ENCODE data around the gene IRAK2. TPM values are rescaled to one million over a fixed set of nuclear protein-coding genes. Genes with fewer than 3 reads are reported as not detected.
A peak's percentile ranks its signal among the peaks of the same experiment; 100 is the strongest.

The IRAK2 gene
- total RNA-seq, 6 experiments from 2014 or later, result 4.2 to 16.0 (median 8.4) TPM

DNA sequence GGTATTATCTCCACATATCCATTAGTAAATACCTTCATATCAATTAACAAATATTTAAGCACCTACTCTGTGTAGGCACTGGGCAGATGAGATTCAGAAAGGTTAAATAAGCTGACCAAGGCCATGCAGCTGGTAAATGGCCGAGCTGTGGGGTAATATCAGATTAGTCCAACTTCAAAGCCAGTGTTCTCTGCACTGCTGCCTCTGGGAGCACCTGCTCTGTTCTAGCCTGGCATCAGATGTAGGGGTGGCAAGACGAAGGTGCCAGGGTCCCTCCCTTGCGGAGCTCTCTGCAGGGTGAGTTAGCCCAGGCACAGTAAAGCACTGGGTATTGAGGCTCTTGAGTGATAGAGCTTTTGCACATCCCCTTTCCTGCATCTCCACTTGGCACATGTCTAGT lies 89.0 kb downstream of the IRAK2 start:
- Histone ChIP-seq H3K4me3 (no peak overlapping the region), H3K27ac (no peak overlapping the region), H3K27me3 (no peaks in the 10 kb centered on the region), H3K36me3 (peaks cover 0 to 4% (median 2%) of the 10 kb centered on the region in 4 donors), H3K9me3 (no peaks in the 10 kb centered on the region), H3K4me1 (peaks cover 0 to 28% (median 4%) of the 10 kb centered on the region in 4 donors)
- intact Hi-C loops (cut with DNase I), result no loop called here
- ATAC-seq, result peak in 3 of 4 donors; percentile 45 to 85 (median 52)
- DNase-seq, result peak in 1 of 3 donors; percentile 65
- WGBS (ENCODE audit: insufficient coverage, low coverage, low lambda C conversion rate, missing lambda C conversion rate), result 33% methylated on average over 1 of the region's 3 CpGs
- TF ChIP-seq, protein P1, sequence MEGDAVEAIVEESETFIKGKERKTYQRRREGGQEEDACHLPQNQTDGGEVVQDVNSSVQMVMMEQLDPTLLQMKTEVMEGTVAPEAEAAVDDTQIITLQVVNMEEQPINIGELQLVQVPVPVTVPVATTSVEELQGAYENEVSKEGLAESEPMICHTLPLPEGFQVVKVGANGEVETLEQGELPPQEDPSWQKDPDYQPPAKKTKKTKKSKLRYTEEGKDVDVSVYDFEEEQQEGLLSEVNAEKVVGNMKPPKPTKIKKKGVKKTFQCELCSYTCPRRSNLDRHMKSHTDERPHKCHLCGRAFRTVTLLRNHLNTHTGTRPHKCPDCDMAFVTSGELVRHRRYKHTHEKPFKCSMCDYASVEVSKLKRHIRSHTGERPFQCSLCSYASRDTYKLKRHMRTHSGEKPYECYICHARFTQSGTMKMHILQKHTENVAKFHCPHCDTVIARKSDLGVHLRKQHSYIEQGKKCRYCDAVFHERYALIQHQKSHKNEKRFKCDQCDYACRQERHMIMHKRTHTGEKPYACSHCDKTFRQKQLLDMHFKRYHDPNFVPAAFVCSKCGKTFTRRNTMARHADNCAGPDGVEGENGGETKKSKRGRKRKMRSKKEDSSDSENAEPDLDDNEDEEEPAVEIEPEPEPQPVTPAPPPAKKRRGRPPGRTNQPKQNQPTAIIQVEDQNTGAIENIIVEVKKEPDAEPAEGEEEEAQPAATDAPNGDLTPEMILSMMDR (IDR thresholded peaks at IDR 0.05), result no peak
- TF ChIP-seq POLR2A (IDR thresholded peaks at IDR 0.05), result no peak

DNA sequence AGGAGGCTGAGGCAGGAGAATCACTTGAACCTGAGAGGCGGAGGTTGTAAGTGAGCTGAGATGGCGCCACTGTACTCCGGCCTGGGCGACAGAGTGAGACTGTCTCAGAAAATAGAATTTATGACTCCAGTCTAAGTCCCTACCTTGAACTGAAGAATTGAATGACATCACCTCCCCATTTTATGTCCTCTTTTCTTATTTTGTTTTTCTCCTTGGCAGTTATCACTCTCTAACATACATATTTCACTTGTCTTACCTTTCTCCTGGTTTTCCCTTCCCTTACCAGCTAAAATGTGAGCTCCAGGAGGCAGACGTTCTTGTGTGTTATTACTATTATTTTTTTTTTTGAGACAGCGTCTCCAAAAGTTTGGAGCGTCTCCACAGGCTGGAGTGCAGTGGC lies 91.1 kb downstream of the IRAK2 start:
- WGBS (ENCODE audit: insufficient coverage, low coverage, low lambda C conversion rate, missing lambda C conversion rate), result 97% methylated on average over 3 of the region's 7 CpGs
- TF ChIP-seq POLR2A (IDR thresholded peaks at IDR 0.05), result no peak
- TF ChIP-seq, protein P1 (IDR thresholded peaks at IDR 0.05), result no peak
- H3K9me3 ChIP-seq, result no peaks in the 10 kb centered on the region
- H3K4me1 ChIP-seq, result peaks cover 0 to 12% (median 0%) of the 10 kb centered on the region in 4 donors
- H3K36me3 ChIP-seq, result peaks cover 0 to 14% (median 5%) of the 10 kb centered on the region in 4 donors
- H3K27ac ChIP-seq, result no peak overlapping the region
- H3K27me3 ChIP-seq, result no peaks in the 10 kb centered on the region
- H3K4me3 ChIP-seq, result no peak overlapping the region
- intact Hi-C loops (cut with DNase I), result no loop called here
- DNase-seq, result no peak
- no peak for ATAC-seq

DNA sequence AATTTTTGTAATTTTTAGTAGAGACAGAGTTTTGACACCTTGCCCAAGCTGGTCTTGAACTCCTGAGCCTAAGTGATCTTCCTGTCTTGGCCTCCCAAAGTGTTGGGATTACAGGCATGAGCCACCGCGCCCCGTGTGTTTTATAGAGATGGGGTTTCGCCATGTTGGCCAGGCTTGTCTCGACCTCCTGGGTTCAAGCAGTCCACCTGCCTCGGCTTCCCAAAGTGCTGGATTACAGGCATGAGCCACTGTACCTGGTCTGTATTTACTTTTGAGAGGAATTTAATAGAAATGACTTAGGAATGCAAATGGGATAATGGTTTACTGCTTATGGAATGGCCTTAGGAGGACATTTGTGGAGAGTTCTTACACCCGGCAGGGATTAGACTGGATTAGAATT lies 94.3 kb downstream of the IRAK2 start:
- intact Hi-C loops (cut with DNase I), result no loop called here
- peaks cover 0 to 24% (median 7%) of the 10 kb centered on the region in 4 donors for H3K36me3 ChIP-seq
- 85% methylated on average over 6 of the region's 7 CpGs for WGBS (ENCODE audit: insufficient coverage, low coverage, low lambda C conversion rate, missing lambda C conversion rate)
- ATAC-seq (no peak), DNase-seq (no peak)
- TF ChIP-seq, protein P1 (IDR thresholded peaks at IDR 0.05), result no peak
- no peak for TF ChIP-seq POLR2A (IDR thresholded peaks at IDR 0.05)
- H3K27ac ChIP-seq, result no peak overlapping the region
- no peaks in the 10 kb centered on the region for H3K27me3 ChIP-seq
- H3K4me3 ChIP-seq, result no peak overlapping the region
- peaks cover 0 to 5% (median 0%) of the 10 kb centered on the region in 4 donors for H3K4me1 ChIP-seq
- no peaks in the 10 kb centered on the region for H3K9me3 ChIP-seq

DNA sequence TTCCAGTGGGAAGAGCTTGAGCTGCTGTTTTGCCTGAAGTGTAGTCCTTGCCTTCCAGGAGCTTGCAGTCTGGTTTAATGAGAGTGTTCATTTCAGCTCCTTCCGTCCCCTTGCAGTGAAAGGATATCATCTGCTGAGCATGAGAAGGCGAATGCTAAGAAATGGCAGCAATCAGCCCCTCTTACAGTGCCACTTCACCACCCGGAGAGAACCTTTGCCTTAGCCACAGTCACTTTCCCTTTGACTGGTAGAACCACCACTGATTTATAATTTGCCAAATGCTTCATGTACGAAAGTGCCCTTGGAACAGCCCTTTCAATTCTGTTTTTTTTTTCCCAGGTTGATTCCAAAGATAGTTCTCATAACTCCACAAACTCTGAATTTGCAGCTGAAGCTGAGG lies 95.1 kb downstream of the IRAK2 start:
- intact Hi-C loops (cut with DNase I), result no loop called here
- TF ChIP-seq, protein P1 (IDR thresholded peaks at IDR 0.05), result no peak
- no peak for TF ChIP-seq POLR2A (IDR thresholded peaks at IDR 0.05)
- Histone ChIP-seq H3K4me1 (no peaks in the 10 kb centered on the region), H3K27me3 (no peaks in the 10 kb centered on the region), H3K4me3 (no peak overlapping the region), H3K27ac (no peak overlapping the region), H3K9me3 (no peaks in the 10 kb centered on the region), H3K36me3 (peaks cover 0 to 24% (median 7%) of the 10 kb centered on the region in 4 donors)
- 80% methylated on average over 4 of the region's 4 CpGs for WGBS (ENCODE audit: insufficient coverage, low coverage, low lambda C conversion rate, missing lambda C conversion rate)
- no peak for DNase-seq
- ATAC-seq, result no peak

Data from right lobe of liver (tissue), 6 donors.